ENCODE results near the gene CD207. TPM values are rescaled to one million over a fixed set of nuclear protein-coding genes. Genes with fewer than 3 reads are reported as not detected.

CD207 gene
- total RNA-seq, 4 donors from 2014 or later = 0.26 to 2.9 (median 2.5) TPM; not detected in 1

DNA sequence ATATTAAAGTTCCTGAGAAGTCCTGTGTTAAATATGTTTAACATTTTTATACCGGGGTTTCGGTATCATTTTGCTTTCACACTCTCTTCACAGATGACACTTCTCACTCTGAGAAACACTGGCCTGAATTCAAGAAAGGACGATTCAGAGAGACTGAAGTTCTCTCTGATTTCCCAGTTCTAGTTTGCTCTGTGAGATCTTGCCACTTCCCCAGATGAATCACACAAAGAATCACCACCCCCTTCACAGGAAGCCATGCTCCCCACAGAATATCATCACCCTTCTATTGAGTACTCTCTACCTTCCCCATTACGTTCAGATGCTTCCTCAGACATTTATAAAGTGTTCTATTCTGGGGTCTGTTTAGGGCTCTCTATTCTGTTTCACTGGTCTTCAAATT lies 16.1 kb upstream of the CD207 start:
- intact Hi-C loops (cut with DNase I; ENCODE audit: low total_unique reads) = no loop called here

DNA sequence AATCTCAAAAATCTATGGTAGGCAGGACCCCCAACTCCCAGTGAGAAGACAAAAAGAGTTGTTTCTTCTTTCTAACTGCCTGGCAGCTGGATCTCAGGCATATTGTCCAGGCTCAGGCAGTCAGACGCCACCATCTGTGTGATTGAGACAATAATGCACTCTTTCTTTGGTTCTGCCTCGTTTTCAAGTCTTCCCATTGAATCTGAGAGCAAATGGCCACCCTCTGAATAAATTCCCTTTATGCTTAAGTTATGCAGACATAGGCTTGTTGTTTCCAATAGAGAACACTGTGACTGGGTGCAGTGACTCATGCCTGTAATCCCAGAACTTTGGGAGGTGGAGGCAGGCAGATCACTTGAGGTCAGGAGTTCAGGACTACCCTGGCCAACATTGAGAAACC lies 15.3 kb upstream of the CD207 start:
- H3K4me1 ChIP-seq = no peaks in the 10 kb centered on the region
- H3K9me3 ChIP-seq = no peaks in the 10 kb centered on the region
- intact Hi-C loops (cut with DNase I; ENCODE audit: low total_unique reads) = no loop called here
- H3K27me3 ChIP-seq = no peaks in the 10 kb centered on the region
- no peaks in the 10 kb centered on the region for H3K36me3 ChIP-seq
- DNase-seq = no peak
- H3K4me3 ChIP-seq = no peak overlapping the region
- no peak overlapping the region for H3K27ac ChIP-seq
- TF ChIP-seq POLR2A (IDR thresholded peaks at IDR 0.05) (no peak), CTCF (IDR thresholded peaks at IDR 0.05) (no peak)

More for the DNA sequence above, 16.1 kb upstream of the CD207 start:
- no peaks in the 10 kb centered on the region for H3K4me1 ChIP-seq
- H3K4me3 ChIP-seq = no peak overlapping the region
- TF ChIP-seq POLR2A (IDR thresholded peaks at IDR 0.05) (no peak), CTCF (IDR thresholded peaks at IDR 0.05) (no peak)
- no peak overlapping the region for H3K27ac ChIP-seq
- H3K36me3 ChIP-seq = no peaks in the 10 kb centered on the region
- DNase-seq = no peak
- H3K27me3 ChIP-seq = no peaks in the 10 kb centered on the region
- H3K9me3 ChIP-seq = no peaks in the 10 kb centered on the region

GRCh38 chr2:70842401-70842800 lies 6.8 kb upstream of the CD207 start:
- TF ChIP-seq CTCF (IDR thresholded peaks at IDR 0.05) (no peak), POLR2A (IDR thresholded peaks at IDR 0.05) (no peak)
- no peaks in the 10 kb centered on the region for H3K9me3 ChIP-seq
- H3K4me1 ChIP-seq = no peaks in the 10 kb centered on the region
- H3K36me3 ChIP-seq = no peaks in the 10 kb centered on the region
- intact Hi-C loops (cut with DNase I; ENCODE audit: low total_unique reads) = no loop called here
- no peak overlapping the region for H3K27ac ChIP-seq
- no peak for DNase-seq
- no peak overlapping the region for H3K4me3 ChIP-seq
- H3K27me3 ChIP-seq = no peaks in the 10 kb centered on the region

GRCh38 chr2:70837980-70838925 lies 2.6 kb upstream of the CD207 start:
- H3K27me3 ChIP-seq = no peaks in the 10 kb centered on the region
- no peak for DNase-seq
- intact Hi-C loops (cut with DNase I; ENCODE audit: low total_unique reads) = no loop called here
- no peak overlapping the region for H3K4me3 ChIP-seq
- no peaks in the 10 kb centered on the region for H3K4me1 ChIP-seq
- no peak overlapping the region for H3K27ac ChIP-seq
- H3K36me3 ChIP-seq = no peaks in the 10 kb centered on the region
- H3K9me3 ChIP-seq = no peaks in the 10 kb centered on the region
- TF ChIP-seq POLR2A (IDR thresholded peaks at IDR 0.05) (no peak), CTCF (IDR thresholded peaks at IDR 0.05) (no peak)

DNA sequence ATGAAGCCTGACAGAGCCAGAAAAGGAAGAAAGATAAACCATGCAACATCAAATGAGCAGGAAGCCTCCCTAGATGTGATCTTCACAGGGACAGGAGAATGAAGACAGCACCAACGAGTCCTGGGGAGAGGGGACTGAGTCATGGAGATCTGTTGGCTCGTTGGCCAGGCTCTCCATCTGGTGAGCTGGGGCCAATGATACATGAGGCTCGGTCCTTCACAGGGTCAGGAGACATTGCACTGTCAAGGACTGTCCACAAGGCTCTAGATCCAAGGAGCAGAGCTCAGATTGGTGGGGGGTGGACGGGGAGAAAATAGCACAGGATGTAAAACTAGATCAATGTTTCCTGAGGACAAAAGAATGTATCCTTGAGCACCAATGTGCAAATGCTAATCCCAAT lies 735 bp downstream of the CD207 start:
- intact Hi-C loops (cut with DNase I; ENCODE audit: low total_unique reads) = no loop called here
- H3K4me3 ChIP-seq = no peak overlapping the region
- H3K36me3 ChIP-seq = no peaks in the 10 kb centered on the region
- H3K9me3 ChIP-seq = no peaks in the 10 kb centered on the region
- no peak for DNase-seq
- no peak overlapping the region for H3K27ac ChIP-seq
- no peaks in the 10 kb centered on the region for H3K4me1 ChIP-seq
- H3K27me3 ChIP-seq = no peaks in the 10 kb centered on the region
- TF ChIP-seq CTCF (IDR thresholded peaks at IDR 0.05) = no peak
- TF ChIP-seq POLR2A (IDR thresholded peaks at IDR 0.05) = no peak
